Stimulated activated CD4-positive, alpha-beta T cell treated with anti-CD3 and anti-CD28 coated beads, Interleukin-15, amount 100 ng/mL, for 24 hours (primary cell): ENCODE data around the gene SERHL2.
"Not testable (repeated sequence)": the region's sequence is repeated elsewhere in the genome, so short reads cannot be mapped to it uniquely, and the experiment has no call there.

Experiments
- DNase-seq: peaks from one replicate; pipeline ENCODE4 v3.0.0-alpha.2; 2020

Gene SERHL2

DNA sequence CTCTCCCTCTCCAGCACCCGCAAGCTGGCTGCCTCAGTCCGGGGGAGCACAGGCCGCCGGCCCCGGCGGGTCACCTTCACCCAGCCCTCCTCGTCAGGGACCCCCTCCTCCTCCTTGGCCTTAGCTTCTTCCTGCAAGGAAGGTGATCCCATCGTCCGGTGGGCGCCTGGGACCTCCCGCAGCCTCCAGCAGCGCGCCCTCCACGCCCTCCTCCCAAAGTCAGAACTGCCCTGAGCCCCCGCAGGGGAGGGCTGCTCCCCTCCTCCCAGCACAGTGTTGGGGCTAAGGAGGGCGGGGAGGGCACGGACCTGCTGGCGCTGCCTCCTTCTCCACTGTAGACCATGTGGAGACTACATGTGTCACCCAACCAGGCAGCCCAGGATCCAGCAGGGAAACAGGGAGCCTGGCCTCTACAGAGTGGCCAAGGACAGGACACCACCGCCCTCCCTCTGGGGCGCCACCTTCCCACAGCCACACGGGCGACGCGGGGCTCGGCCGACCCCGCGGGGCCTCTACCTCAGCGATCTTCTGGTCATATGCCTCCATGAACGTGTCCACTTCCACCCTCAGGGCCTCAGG lies 22.3 kb downstream of the SERHL2 start:
- not testable (repeated sequence) for DNase-seq

DNA sequence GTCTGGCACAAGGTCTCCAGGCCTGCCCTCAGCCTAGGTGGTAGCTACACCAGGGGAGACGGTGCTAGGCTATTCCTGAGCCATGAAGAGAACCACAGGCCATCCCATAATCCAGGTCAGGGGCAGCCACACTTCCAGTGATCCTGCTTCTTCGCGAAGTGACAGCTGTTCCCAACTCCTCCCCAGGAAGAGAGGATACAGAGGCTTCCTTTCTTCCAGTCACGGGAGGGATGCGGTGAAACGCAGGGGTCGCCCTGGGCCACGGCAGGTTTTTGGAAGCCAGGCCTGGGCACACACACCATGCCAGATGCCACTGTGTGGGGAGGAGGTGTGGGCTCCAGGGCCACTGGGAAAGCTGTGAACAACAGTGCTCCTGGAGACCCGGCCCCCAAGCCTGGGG lies 23.4 kb downstream of the SERHL2 start:
- not testable (repeated sequence) for DNase-seq

DNA sequence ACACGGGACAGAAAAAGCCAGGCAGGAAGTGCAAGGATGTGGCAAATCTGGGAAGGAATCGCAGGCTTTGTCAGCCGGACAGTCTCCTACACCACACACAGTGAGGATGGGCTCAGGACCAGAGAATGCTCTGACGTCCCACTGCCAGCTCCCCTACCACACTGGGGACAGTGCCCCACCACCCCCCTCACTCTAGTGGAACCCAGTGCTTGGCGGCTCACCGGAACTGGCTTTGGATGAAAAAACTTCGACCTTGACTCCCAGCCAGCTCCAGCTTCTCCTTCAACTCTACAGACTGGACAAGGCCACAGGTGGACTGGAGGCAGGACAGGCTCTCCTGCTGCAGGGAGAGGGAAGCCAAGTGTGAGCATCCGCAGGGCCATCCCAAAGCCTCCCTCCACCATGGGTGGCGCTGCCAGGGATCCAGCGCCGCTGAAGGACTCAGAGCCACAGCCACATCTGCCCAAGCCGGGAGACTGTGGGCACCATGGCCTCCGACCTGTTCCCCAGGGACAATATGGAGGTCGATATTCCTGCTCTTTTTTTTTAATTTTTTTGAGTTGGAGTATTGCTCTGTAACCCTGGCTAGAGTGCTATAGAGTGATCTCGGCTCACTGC lies 24.0 kb downstream of the SERHL2 start:
- no peak for DNase-seq

DNA sequence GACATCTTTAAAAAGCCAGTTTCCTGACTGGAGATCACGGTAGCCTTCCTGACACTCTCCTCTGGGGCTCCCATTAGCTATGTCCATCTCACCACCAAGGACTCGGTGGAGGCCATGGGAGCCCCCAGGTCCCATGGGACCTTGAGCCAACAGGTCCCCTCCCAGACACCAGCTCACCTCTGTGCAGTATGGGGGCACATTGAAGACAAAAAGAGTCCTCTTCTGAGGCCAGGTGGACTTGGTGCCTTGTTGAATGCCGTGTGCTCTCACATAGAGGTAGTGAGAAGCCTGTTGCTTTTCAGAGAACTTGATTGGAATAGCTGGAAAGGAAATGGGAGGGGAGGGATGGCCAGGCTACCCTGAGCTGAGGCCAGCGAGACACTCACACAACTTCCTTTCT lies 26.3 kb downstream of the SERHL2 start:
- not testable (repeated sequence) for DNase-seq

DNA sequence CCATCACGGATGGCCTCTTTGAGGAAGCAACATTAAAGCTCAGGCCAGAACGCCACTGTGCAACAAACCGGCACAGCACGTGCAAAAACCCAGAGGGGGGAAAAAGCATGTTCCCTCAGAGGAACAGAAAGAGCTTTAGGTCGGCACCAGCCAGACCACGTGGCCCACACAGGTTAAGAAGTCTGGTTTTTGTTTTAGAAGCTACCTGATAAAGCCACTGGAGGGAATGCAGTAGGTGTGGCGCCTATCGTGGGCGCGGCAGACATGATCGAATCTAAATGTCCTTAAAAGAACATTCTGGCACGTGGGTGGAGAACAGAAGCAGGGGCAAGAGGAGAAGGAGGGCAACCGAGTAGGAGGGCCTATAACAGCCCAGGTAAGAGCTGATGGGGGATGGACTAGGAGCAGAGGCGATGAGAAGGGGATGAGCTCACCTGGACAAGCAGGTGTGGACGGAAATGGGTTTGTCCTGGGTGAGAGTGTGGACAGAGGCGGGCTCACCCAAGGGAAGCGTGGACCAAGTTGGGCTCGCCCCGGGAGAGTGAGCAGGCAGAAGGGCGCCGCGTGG lies 27.5 kb downstream of the SERHL2 start:
- DNase-seq, result not testable (repeated sequence)

DNA sequence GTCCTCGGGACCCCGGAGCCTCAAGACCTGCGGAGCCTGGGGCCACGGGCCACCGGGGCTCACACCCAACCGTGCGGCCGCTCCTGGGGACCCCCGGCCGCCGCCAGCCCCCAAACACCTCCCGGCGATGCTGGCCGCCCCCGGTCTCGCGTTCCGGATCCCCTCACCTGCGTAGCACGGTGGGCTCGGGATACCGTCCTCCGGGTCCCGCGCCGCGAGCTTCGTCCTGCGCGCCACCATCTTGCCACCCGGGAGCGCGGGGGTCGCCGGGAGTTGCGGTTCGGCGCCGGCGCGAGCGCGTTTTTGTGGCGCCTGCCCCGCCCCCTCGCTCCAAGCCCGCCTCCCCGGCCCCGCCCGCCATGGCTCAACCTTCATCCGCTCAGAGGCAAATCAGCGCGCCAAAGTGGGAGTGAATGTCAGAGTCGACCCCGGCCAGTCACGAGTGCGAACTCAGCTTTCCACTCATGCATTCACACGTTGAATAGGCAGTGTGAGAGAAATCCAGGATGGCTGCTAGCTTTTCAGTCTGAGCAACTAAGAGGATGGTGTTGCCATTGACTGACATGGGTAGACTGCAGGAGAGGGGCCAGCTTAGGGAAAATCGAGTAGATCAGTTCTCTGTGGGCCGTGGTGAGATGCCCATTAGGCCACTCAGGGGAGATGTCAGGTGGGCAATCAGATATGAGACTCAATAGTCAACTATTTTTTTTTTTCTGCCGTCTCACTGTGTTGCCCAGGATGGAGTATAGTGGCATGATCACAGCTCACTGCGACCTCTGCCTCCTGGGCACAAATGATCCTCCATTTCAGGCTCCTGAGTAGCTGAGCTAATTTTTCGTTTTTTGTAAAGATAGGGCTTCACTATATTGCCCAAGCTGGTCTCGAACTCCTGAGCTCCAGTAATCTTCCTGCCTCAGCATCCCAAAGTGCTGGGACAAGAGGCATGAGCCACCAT lies 28.3 kb downstream of the SERHL2 start:
- DNase-seq, result peak; percentile 91

DNA sequence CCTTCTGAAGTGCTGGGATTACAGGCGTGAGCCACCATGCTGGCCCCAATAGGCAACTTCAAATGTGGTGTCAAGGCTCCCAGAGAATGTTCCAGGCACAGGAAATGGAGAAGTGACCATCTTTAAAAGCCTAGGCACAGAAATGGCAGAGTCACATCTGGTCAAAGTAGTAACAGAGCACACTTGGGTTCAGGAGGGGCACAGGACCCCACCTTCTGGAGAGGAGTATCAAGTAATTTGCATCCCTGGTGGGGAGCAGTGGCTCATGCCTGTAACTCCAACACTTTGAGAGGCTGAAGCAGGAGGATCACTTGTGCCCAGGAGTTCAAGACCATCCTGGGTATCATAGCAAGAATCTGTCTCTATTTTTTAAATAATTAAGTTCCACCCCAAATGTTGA lies 29.2 kb downstream of the SERHL2 start:
- no peak for DNase-seq

DNA sequence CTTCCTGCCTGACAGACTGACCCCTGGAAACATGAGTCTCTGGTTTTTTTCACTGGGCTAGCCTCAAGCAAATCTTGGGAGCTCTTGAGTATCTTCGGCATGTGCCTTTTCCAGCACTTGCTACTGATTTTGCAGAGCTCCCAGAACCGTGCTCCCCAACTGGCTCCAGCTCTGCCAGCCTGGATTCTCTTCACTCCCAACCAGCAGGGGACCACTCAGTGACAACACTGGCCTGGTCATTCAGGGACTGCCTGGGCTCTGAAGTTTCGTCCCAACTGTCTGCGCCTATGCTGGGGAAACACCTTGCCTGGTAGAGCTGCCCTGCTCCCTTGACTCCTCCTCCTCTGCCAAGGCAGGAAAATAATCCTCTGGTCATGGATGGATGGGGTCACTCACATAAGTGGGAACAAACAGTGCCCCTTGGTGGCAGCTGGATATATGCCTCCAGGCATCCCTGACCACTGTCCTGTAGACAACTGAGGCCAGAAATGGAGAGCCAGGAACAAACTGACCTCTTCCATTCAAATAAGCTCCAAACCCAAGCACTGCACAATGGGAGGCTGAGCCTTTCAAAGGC lies 30.7 kb downstream of the SERHL2 start:
- DNase-seq, result no peak

DNA sequence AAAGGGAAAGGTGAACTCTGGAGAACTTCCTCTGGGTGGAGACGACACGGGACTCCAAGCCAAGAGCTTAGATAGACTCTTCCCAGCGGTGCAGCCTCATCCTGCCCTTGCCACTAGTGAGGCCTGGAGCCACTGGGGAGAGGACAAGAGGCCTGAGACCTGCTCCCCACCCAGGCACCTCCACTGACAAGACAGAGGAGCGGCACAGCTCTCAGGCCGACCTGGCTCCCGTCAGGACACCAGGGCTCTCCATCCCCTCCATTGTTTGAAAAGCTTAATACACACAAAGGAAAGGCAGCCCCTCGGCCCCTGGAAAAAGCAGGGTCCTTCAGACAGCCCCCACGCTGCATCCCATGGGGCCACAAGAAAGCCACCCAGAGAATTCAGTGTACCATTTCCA lies 31.3 kb downstream of the SERHL2 start:
- no peak for DNase-seq

DNA sequence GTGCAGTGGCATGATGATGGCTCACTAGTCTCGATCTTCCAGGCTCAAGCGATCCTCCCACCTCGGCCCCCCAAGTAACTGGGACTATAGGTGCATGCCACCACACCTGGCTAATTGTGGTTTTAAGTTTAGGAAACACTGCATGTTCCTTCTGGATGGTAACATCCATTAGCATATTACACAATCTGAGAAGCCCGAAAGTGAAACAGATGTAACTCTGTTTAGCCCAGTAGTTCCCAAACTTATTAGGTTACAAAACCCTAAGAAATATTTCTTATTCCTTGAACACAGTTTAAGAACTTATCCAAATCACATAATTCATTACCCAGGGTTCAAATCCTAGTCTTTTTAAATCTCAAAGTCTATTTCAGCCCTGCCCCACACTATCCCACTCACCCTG lies 32.6 kb downstream of the SERHL2 start:
- no peak for DNase-seq

DNA sequence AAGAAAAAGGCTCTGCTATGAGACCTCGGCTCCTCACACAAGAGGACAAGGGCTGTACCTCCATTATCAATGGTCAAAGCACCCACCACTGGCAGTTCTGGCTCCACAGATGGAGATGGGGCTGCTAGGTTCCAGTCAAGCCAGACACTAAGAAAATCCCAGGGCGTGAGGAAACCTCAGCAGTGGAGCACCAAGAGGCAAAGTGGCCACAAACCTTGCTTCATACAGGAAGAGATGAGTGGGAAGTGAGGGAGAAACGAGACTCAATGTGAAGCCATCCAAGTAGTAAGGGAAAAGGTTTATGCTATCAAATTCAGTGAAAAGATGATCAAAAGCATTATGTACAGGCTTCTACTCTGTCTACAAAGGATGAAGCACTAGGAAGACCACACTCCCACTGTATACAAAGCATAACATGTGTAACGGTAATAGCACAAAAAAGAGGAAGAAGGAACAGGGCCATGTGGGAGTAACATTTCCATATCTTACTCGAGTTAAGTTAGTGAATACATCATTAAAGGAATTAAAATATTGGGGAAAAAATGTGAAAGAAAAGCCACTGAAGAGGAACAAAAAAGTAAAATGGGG lies 33.9 kb downstream of the SERHL2 start:
- DNase-seq, result no peak

DNA sequence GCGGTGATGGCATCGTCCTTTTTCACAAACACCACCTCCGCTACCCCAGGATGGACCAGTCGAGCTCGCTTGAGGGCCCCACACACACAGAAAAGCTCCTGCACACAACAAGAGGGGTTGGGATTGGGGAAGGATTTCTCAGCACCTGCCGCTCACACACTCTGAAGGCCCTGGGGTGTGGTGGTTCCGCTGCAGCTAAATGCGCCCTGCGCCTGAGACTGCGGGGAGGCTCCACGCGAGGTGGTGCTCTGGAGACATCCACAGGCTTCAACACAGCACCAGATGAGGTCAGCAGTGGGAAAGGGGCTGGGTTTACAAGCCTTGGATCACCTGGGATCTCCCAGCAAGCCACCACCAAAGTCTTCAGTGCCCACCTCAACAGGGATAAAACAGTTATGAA lies 38.2 kb downstream of the SERHL2 start:
- DNase-seq, result no peak

DNA sequence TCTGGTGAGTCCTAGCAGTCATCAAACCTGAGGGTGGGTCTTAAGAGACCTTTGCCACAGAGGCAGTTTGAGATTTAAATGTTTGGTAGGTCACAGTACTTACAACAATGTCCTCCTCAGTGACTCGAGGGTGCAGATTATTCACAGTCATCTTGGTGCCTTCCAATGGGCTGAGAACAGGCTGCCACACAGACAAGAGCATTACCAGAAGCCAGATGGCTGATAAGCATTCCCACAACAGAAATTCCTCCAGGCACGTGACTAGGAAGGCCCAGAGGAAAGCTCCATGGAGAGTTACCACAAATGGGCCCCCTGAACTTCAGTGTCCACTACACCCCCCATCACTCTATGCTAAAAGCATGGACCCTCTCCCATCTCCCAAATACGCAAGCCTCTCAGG lies 41.7 kb downstream of the SERHL2 start:
- no peak for DNase-seq

DNA sequence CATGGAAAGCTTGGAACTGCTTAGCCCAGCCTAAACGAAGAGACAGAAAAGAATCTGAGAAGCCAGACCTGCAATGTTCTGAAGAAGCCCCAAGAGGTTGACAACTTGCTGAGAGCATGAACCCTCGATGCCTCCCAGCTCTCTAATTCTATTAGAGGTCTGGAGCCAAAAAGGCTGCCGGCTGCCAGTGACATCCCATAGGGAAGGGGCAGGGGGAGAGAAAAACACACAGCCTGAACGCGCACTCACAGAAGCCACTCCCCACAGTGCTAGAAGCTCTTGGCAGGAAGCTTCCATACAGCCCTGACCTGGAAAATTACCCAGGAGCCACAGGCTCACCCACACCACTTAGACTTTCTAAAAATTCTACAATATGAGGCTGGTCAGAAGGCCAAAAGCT lies 42.6 kb downstream of the SERHL2 start:
- DNase-seq, result no peak

DNA sequence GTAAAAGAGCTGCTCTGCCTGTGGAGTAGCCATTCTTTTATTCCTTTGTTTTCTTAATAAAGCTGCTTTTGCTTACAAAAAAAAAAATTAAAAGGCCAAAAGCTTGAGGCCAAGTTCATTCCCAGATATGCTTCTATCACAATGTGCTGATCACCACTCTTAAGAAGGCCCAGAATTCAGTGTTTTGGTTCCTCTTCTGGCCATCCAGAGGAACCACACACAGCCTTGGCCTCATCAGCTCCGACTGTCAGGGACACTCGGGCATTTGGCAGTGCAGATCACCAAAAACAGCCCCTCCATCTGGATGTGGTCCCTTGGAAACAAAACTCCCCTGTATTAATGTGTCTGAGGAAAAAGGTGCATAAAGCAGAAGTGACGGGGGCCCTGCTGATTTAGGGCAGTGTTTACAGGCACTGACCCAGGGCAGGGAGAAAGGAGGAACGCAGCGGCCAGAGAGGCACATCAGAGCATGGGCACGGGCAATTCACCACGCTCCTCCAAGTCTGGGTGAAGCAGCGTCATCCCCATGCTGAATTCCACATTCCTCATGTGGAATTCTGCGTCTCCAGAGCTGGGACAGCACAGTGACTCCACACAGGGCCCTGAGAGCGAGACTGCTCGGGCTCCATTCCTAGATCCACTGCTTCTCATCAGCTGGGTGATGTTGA lies 43.2 kb downstream of the SERHL2 start:
- DNase-seq, result no peak

DNA sequence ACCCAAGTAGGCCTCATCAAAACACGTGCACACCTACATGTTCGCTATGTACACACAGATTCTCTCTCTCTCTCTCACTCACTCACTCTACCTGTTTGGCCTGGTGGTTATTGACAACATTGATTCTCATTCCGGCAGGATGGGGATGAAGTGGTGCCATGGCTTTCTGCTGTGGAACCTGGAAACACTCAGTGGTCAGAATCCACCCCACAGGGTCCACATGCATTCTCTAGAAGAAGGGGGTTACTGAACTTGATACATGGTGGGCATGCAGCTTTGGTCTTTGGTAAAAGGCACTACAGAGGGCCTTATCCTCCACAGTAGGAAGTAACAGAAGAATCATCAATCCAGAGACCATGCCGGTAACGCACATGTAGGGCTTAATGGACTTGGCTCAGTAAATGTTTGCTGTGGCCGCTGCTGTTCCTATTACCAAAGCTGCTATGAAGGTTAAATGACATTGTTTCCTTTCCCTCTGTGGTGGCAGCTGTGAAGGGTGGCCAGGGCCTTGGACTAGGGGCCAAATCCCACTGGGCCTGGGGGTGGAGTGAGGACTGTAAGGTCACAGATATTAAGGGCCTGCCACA lies 48.2 kb downstream of the SERHL2 start:
- DNase-seq, result no peak

DNA sequence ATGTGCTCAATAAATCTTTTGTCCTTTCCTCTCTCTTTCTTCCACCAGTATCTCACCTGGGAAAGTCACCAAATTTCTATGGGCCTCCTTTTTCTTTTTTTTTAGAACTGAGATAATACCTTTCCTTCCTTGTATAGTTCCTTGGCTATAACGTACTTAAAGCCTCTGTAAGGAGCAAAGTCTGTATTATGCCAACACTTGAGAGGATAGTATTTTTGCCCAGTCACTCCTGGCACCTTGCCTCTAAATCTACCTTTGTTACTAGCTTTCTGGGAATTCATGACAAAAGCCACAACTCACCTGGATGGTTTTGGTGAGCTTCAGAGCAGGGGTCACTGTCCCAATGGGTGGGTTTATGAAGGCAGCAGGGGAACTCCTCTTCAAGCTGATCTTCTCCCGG lies 48.7 kb downstream of the SERHL2 start:
- no peak for DNase-seq

DNA sequence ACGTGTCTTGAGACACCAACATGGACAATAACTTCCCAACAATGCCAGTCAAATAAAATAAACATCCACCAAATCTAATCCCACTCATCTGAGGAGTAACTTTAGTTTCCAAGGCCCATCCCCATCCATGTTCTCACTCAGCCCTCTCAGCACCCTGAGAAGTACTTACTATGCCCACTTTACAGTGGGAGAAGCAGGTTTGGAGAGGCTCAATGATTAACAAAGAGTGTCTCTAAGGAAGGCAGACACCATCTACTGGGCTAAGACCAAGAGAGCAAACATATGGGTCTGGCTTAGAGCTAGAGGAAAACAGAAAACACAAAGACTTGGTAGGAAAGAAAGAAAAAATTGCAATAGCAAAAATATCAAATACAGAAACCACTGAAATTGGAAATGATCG lies 49.7 kb downstream of the SERHL2 start:
- DNase-seq, result no peak

DNA sequence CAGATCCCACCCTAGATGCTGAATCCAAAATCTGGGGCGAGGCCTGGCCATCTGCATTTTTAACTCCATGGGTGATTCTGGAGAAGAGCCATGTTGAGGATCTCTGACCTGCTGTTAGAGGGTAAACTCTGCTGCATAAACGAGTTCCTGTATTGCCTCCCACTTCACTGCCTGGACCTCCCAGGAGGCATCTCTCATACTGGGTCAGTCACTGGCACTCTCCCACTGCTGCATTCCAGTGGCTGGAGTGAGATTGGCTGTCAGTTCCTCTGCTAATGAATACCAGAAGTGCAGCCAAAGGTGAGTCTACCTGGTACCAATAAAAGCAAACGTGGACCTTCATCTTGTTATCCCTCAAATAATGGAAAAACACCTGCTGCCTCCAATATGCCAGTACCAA lies 50.6 kb downstream of the SERHL2 start:
- DNase-seq, result no peak

DNA sequence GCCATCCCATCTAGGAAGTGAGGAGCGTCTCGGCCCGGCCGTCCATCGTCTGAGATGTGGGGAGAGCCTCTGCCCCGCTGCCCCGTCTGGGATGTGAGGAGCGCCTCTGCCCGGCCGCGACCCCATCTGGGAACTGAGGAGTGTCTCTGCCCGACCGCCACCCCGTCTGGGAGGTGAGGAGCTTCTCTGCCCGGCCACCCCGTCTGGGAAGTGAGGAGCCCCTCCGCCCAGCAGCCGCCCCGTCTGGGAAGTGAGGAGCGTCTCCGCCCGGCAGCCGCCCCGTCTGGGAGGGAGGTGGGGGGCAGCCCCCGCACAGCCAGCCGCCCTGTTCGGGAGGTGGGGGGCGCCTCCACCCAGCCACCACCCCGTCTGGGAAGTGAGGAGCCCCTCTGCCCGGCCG lies 53.9 kb downstream of the SERHL2 start:
- DNase-seq, result not testable (repeated sequence)

DNA sequence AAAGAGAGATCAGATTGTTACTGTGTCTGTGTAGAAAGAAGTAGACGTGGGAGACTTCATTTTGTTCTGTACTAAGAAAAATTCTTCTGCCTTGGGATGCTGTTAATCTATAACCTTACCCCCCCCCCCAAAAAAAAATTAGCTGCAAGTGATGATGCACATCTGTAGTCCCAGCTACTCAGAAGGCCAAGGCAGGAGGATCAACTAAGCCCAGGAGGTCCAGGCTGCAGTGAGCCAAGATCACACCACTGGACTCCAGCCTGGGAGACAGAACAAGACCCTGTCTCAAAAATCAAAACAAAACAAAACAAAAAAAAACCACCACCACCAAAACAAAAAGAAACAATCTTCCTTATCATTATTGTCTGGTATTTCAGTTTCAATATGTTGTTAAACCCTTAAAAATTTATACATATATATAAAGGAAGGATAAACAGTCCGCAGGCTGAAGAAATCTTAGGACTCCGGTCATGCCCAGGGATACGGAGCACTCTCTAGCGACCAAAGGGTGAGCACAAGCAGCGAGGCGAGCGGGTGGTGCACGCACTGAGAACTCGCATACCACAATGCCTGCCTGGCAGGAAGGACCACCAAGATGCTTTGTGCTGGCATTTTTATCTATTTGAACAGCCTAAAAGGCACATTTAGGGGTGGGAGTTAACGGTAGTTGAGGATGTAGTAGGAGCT lies 54.5 kb downstream of the SERHL2 start:
- no peak for DNase-seq
